ENCODE measurements around the gene FERD3L. TPM values are rescaled to one million over a fixed set of nuclear protein-coding genes. Genes with fewer than 3 reads are reported as not detected.

FERD3L gene
- total and polyA plus RNA-seq, 2 donors (not counting 3 experiments of a cell fraction or from before 2014, with no cell fraction given), result not detected

- H3K79me2 ChIP-seq (ENCODE audit: control insufficient read depth, insufficient read depth, low read length), result no peaks in the 10 kb centered on the region
- no peaks in the 10 kb centered on the region for H3K4me1 ChIP-seq (ENCODE audit: control insufficient read depth, extremely low read depth, insufficient read depth, low read length)
- ChIA-PET CTCF (interaction anchor here (0.7 to 2.5 kb wide), 5 partner anchors 22 to 489 kb away, joined by 3 to 8 read pairs (median 3); no protein-coding TSS in a partner anchor), POLR2A (no interaction called here)
- no peaks in the 10 kb centered on the region for H3K9me3 ChIP-seq (replicated peaks; ENCODE audit: control insufficient read depth, insufficient read depth, low read length)
- H2AFZ ChIP-seq (ENCODE audit: low read depth, low read length), result no peak overlapping the region
- peaks cover 14 to 61% of the 10 kb centered on the region in 2 experiments for H3K27me3 ChIP-seq (ENCODE audit: control insufficient read depth in 2 of 2, insufficient read depth in 2 of 2, low read length in 2 of 2)
- dilution Hi-C loops (cut with MboI; ENCODE audit: extremely low pct_ligation_motif_present, low sequenced_read_pairs) (no loop called here), intact Hi-C loops (cut with micrococcal nuclease) (no loop called here)
- H3K4me2 ChIP-seq (ENCODE audit: insufficient read depth, low read length), result no peak overlapping the region
- DNase-seq (ENCODE audit: low read depth, low spot score), result no peak
- no peak overlapping the region for H3K4me3 ChIP-seq (replicated peaks in 1 of 3; ENCODE audit: insufficient read depth in 1 of 3, low read depth in 1 of 3, low read length in 3 of 3)
- no peak overlapping the region for H3K9ac ChIP-seq (replicated peaks; ENCODE audit: extremely low read depth, insufficient read depth, low read length)
- H3K36me3 ChIP-seq (ENCODE audit: control insufficient read depth in 2 of 2, extremely low read depth in 1 of 2, insufficient read depth in 2 of 2, low read length in 2 of 2), result no peaks in the 10 kb centered on the region
- no peaks in the 10 kb centered on the region for H4K20me1 ChIP-seq (replicated peaks; ENCODE audit: control insufficient read depth, extremely low read depth, insufficient read depth, low read length)
- no peak for TF ChIP-seq MYC (IDR thresholded peaks at IDR 0.05; ENCODE audit: low read depth, low read length)
- no peak for TF ChIP-seq JUN (IDR thresholded peaks at IDR 0.05; ENCODE audit: borderline replicate concordance, insufficient read depth, insufficient read length, low read depth)
- TF ChIP-seq MAX (IDR thresholded peaks at IDR 0.05; ENCODE audit: insufficient read depth, insufficient read length), result no peak
- TF ChIP-seq, protein P1, sequence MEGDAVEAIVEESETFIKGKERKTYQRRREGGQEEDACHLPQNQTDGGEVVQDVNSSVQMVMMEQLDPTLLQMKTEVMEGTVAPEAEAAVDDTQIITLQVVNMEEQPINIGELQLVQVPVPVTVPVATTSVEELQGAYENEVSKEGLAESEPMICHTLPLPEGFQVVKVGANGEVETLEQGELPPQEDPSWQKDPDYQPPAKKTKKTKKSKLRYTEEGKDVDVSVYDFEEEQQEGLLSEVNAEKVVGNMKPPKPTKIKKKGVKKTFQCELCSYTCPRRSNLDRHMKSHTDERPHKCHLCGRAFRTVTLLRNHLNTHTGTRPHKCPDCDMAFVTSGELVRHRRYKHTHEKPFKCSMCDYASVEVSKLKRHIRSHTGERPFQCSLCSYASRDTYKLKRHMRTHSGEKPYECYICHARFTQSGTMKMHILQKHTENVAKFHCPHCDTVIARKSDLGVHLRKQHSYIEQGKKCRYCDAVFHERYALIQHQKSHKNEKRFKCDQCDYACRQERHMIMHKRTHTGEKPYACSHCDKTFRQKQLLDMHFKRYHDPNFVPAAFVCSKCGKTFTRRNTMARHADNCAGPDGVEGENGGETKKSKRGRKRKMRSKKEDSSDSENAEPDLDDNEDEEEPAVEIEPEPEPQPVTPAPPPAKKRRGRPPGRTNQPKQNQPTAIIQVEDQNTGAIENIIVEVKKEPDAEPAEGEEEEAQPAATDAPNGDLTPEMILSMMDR (IDR thresholded peaks at IDR 0.05; ENCODE audit: extremely low read depth in 1 of 2, insufficient read depth in 1 of 2, low read depth in 1 of 2, low read length in 2 of 2), result no peak
- no peak for TF ChIP-seq GATA2 (IDR thresholded peaks at IDR 0.05; ENCODE audit: insufficient read depth, insufficient read length, low read depth, low read length)
- no peak for TF ChIP-seq EZH2 (IDR thresholded peaks at IDR 0.05; ENCODE audit: borderline replicate concordance, low read depth, low read length, severe bottlenecking)
- TF ChIP-seq POLR2AphosphoS5 (IDR thresholded peaks at IDR 0.05; ENCODE audit: insufficient read depth, low read depth, low read length), result no peak
- no peak for TF ChIP-seq POLR2A (IDR thresholded peaks at IDR 0.05; ENCODE audit: low read depth, low read length)
- TF ChIP-seq FOS (IDR thresholded peaks at IDR 0.05; ENCODE audit: borderline replicate concordance, insufficient read depth, low read length), result no peak
- BruUV-seq (replicated peaks), result no TSS peak
- no peaks in the 10 kb centered on the region for H3K9me1 ChIP-seq (replicated peaks; ENCODE audit: control insufficient read depth, extremely low read depth, insufficient read depth, low read length)
- H3K27ac ChIP-seq (ENCODE audit: insufficient read depth, low read depth, low read length), result no peak overlapping the region
- no peak for FAIRE-seq
Observed at GRCh38 chr7:19099194-19099593, 46.0 kb downstream of the FERD3L start.

Data from endothelial cell of umbilical vein (primary cell).